ENCODE measurements around the gene NCOA1.

NCOA1 gene

DNA sequence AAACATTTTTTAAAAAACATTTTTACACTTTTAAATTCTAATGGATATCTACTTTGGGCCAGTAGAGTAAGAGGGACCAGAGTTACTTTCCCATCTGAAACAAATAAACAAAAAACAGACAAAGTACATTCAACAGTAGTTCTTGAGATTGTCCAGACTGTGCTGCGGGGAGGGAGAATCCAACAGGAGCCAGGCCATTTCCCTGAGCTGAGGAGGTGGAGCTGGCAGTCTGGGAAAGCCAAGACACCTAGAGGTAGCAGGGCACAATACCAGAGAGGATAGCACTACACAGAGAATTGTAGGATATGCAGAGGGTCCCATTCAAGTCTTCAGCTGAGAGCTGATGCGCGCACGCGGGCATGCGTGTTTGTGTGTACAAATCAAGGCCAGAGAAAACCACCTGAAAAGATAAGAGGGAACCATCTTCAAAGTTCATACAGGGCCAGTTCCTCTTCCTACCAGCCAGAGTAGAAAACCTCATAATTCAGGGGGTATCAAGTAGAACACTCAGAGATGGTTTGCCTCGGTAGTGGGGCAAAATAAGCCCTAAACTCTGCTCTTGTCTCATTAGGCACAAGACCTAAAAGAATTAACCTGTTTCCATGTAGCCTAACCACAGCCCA lies 258.1 kb downstream of the NCOA1 start:
- DNase-seq, result no peak

DNA sequence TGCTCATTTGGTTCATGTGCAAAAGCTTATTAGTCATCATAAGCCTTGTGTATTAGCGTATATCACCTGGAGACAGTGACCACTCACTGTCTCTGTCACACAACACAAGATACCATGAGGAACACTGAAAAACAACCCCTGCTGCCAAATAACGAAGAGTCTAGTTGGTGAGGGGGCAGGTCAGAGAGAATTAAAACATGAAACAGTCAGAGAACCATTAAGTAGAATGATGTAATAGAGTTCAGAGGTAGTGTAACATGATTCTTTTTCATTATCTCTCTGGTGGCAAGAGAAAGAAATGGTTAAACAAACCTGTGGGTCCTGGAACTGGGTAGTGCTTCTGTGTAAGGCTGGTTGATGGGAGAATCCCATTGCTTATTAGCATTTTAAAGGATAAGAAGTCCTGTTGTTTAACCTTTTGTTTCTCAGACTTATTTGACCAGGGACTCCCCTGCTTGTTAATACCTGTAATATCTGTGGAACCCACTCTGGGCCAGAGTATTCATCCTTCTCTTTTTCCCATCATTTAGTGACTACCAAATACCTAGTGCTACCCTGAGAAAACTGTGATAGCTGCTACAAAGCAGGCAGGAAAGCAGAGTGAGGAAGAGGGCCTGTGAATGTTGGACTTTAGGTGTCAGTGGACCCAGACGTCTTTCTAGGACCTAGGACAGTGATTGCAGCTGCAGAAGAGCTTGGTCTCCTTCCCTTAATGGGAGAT lies 264.1 kb downstream of the NCOA1 start:
- no peak for DNase-seq

DNA sequence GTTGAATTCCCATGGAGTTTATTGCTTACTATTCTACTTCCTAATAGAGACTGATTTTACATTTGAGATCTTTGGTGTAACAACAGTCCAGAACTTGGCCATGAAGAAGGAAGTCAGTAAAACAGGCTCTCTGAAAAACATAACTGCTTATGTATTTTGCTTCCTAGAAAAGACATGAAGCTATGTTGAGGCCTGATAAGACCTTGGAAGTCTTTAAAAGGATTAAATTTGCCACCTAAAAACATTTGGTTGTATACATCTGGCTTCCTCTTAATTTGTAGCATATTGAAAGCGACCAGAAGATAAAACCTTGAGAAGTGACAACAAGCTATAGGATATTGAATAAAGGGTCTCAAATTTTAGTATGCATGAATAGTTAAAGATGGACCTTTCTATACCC lies 265.7 kb downstream of the NCOA1 start:
- DNase-seq, result no peak

GRCh38 chr2:24761866-24762265 lies 270.8 kb downstream of the NCOA1 start:
- DNase-seq, result no peak

GRCh38 chr2:24762518-24762917 lies 271.5 kb downstream of the NCOA1 start:
- no peak for DNase-seq

DNA sequence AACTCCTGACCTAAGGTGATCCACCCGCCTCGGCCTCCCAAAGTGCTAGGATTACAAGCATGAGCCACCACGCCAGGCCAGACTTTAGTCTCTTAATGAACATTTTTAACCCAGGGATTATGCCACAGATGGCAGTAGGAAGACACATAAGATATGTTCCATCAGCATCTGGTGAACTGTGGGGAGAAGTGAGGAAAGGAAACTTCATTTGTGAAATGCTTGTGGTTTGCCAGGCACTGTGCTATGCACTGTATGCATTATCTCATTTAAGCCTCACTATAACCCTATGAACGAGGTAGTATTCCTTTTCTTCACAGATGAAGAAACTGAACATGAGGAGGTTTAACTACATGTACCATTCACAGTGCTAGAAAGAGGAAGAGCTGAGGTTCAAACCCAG lies 272.8 kb downstream of the NCOA1 start:
- no peak for DNase-seq

- no peak for DNase-seq
Measured at GRCh38 chr2:24766609-24767008, 275.6 kb downstream of the NCOA1 start.

- DNase-seq, result no peak
Measured at GRCh38 chr2:24768013-24768412, 277.0 kb downstream of the NCOA1 start.

GRCh38 chr2:24768601-24769000 lies 277.5 kb downstream of the NCOA1 start:
- DNase-seq, result no peak

- no peak for DNase-seq
Measured at GRCh38 chr2:24771061-24771460, 280.0 kb downstream of the NCOA1 start.

GRCh38 chr2:24771764-24772586 lies 280.9 kb downstream of the NCOA1 start:
- DNase-seq, result no peak

GRCh38 chr2:24774373-24774772 lies 283.3 kb downstream of the NCOA1 start:
- no peak for DNase-seq

DNA sequence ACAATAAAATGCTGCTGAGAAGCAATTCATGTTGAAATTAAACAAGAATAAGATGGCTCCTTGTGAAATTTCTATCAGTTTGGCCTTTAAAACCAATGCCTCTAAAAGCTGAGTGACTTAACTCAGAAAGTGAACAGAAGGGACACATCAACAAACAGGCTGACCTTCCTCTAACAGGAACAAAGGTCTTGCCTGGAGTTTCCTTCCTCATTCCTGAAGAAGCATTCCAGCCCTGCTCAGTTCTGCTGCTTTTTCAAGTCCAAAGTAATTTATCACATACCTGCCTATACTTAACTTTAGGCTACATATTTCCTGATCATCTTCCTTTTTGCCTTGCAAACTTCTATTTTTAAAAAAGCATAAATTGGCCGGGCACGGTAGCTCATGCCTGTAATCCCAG lies 288.1 kb downstream of the NCOA1 start:
- DNase-seq, result no peak

- DNase-seq, result no peak
Measured at GRCh38 chr2:24783641-24784040, 292.6 kb downstream of the NCOA1 start.

DNA sequence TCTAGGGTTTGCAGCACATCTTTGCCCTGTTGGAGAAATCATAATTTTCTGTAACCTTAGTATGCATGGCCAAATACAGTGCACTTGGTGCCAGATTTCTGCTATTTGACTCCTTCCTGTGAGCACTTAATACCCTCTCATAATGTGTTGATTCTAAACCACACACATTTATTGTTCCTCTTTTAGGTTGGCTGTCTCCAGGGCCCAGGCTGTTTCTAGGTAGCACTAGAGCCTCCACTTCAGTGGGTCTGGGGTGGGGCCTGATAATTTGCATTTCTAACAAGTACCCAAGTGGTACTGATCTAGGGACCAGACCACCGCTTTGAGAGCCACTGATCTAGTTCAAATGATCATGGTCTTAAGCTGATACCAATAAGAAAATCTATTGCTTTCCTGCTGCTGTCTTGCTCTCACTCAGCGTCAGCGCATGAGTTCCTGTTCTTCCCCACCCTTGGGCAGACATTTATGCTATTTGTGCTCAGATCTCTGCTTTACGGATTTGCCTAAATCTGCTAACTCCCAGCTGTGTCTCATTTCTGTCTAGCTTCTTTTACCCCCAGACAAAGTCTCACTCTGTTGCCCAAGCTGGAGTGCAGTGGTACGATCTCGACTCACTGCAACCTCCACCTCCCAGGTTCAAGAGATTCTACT lies 294.7 kb downstream of the NCOA1 start:
- peak in 1 of 2 donors; percentile 61 for DNase-seq

GRCh38 chr2:24787532-24787931 lies 296.5 kb downstream of the NCOA1 start:
- DNase-seq, result no peak

GRCh38 chr2:24788816-24789215 lies 297.8 kb downstream of the NCOA1 start:
- no peak for DNase-seq

DNA sequence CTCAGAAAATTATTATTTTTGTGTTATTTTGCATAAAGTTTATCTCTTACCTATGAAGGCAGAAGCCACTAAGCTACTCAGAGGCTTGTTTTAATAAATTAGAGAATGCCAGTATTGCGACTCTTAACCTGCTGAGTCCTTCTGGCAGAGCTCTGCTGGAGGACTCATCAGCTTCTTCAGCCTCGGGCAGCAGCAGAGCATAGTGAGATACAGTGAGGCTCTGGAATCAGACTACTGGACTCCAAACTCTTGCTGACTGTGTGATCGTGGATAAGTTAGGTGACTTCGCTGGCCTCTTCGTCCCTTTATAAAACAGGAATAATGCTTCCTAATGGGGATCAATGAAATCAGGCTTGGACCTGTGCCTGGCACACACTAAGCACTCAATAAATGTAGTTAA lies 300.4 kb downstream of the NCOA1 start:
- no peak for DNase-seq

GRCh38 chr2:24792542-24792873 lies 301.5 kb downstream of the NCOA1 start:
- DNase-seq, result no peak

DNA sequence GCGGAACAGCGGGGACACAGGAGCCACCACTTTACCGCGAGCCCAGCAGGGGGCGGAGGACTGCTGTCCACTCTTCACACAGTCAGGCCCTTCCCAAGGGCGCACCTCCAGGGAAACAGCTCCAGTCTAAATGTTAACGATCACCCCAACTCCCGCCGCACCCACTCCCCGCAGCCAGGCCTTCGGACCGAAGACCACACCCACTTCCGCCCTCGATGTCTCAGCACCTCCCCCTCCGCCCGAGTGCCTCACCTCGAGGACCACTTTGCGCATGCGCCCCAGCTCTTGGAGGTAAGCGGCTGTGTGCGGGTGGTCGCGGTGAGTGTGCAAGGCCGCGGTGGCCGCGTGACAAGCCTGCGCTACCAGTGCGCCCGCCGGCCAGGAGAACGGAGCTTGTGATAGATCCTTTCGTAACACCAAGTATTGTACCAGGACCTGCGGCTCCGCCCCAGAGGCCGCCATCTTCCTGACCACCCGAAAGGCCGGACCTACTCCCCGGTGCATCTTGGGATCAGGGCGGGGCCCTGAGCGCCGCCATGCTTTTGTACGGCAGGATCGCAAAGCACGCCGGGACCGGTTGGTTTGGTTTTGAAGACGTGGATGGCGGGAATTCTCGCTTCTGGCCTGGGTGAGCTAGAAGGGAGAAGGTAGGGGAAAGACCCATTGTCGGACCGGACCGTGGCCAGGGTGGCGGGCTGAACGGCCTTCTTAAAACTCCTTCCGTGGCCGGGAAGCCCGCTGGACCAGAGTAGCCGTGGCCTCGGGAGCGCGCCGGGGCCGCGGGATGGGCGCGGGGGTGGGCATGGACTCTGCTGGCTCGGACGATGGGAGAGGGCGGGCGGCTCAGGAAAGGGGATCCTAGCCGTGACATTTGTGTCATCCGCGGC lies 302.1 kb downstream of the NCOA1 start, which contains the start of the genes CENPO and PTRHD1:
Gene CENPO, plus strand, starts transcription at position 552 of the 887 bp plus-strand sequence. CDS start 495 bp downstream, outside the sequence.
Gene PTRHD1, minus strand, starts transcription at position 518 of the 887 bp plus-strand sequence. Its CDS starts 14 bp downstream, at position 504.
- DNase-seq, result peak; percentile 95 to 97

GRCh38 chr2:24793761-24794435 lies 302.8 kb downstream of the NCOA1 start:
- DNase-seq, result no peak

DNA sequence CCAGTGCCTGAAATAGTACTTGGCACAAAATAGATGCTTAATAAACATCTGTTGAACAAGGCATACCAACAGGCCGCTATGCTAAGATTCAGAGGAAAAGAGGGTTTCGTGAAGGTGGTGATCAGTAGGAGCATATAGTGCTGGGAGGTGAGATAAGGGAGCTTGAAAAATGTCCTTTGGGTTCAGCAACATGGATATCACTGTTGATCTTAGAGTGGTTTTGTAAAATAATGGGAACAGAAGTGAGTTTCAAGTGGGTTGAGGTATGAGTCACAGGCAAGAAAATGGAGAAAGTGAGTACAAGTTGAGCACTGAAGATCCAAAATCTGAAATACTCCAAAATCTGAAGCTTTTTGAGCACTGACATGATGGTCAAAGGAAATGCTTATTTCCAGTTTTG lies 306.6 kb downstream of the NCOA1 start:
- DNase-seq, result no peak

Measured in bone marrow (tissue), 2 donors.